Tibial nerve (tissue), 4 donors: ENCODE data around the gene DMRTA2. TPM values are rescaled to one million over a fixed set of nuclear protein-coding genes. Genes with fewer than 3 reads are reported as not detected.

Experiments used
- DNase-seq, 2 donors: peaks; one replicate each; pipeline ENCODE4 v3.0.0-alpha.2; 2019; ENCODE audit warnings: low spot score in 2 of 2
- H3K27ac ChIP-seq, 4 donors: fragments of 200-600 bp; sonication (generic) in 3 of 4; one replicate each; pipeline ENCODE4 v1.5.1; 2017 to 2019; ENCODE audit warnings: mild to moderate bottlenecking in 1 of 4
- H3K27me3 ChIP-seq, 2 donors: fragments of 200-600 bp; sonication (generic) in 1 of 2; one replicate each; pipeline versions ENCODE4 v1.5.1 to v1.6.0; 2017 to 2019
- H3K36me3 ChIP-seq, 3 donors: fragments of 200-600 bp; sonication (generic); one replicate each; pipeline ENCODE4 v1.5.1; 2018 to 2019
- H3K4me1 ChIP-seq, 4 donors: fragments of 200-600 bp; sonication (generic) in 3 of 4; one replicate each; pipeline ENCODE4 v1.5.1; 2017 to 2019
- H3K4me3 ChIP-seq, 4 donors: fragments of 200-600 bp; sonication (generic) in 3 of 4; one replicate each; pipeline ENCODE4 v1.5.1; 2017 to 2019; ENCODE audit warnings: mild to moderate bottlenecking in 1 of 4, moderate library complexity in 1 of 4
- H3K9me3 ChIP-seq, 4 donors: fragments of 200-600 bp; sonication (generic) in 3 of 4; one replicate each; pipeline ENCODE4 v1.5.1; 2017 to 2019
- CTCF ChIP-seq, 5 experiments: fragments of 200-600 bp in 3 of 5; fragments of 450-650 bp in 2 of 5; sonication (generic) in 3 of 5; IDR thresholded peaks; one replicate each; pipeline ENCODE4 v1.5.1; 2016 to 2019; ENCODE audit warnings: antibody characterized with exemption in 5 of 5, mild to moderate bottlenecking in 3 of 5, moderate library complexity in 2 of 5
- EP300 ChIP-seq, 2 donors: sonication (generic); formaldehyde crosslinking; IDR thresholded peaks; one replicate each; pipeline ENCODE4 v1.6.1; 2017; ENCODE audit warnings: antibody characterized with exemption in 2 of 2, mild to moderate bottlenecking in 1 of 2
- POLR2A ChIP-seq, 2 donors: fragments of 450-650 bp; IDR thresholded peaks; one replicate each; pipeline ENCODE4 v1.6.1; 2017; ENCODE audit warnings: antibody characterized with exemption in 2 of 2, mild to moderate bottlenecking in 2 of 2, moderate library complexity in 2 of 2
- WGBS, 2 donors: methylation state at CpG; one replicate each; pipeline ENCODE4 v1.1.5; 2018; 5-methylcytosine and 5-hydroxymethylcytosine counted together
- total RNA-seq, 4 donors: library from RNA; depleted of rRNA; stranded (reverse); fragments of >200 nt; gene quantifications; one replicate each; pipeline ENCODE4 v1.1.0, GENCODE V29; 2016

DMRTA2 gene
- not detected for total RNA-seq

- Histone ChIP-seq H3K9me3 (no peaks in the 10 kb centered on the region), H3K36me3 (no peaks in the 10 kb centered on the region), H3K4me1 (peaks cover 0 to 99% (median 44%) of the 10 kb centered on the region in 4 donors), H3K27ac (no peak within 1 kb of the TSS), H3K4me3 (peak within 1 kb of the TSS; percentile 0 to 37 (median 20)), H3K27me3 (peaks cover 18 to 97% of the 10 kb centered on the region in 2 donors)
- WGBS, 2 donors = 4 to 5% methylated on average over 26 to 56 of the region's 61 CpGs
- TF ChIP-seq CTCF (IDR thresholded peaks at IDR 0.05) (no peak), POLR2A (IDR thresholded peaks at IDR 0.05) (no peak), EP300 (IDR thresholded peaks at IDR 0.05) (no peak)
- DNase-seq = no peak
These were observed at the start of gene DMRTA2 for GRCh38 chr1:50422946-50423669. Gene DMRTA2, minus strand, starts transcription at chr1:50423443. Its CDS starts 1,907 bp downstream, at chr1:50421536.

- TF ChIP-seq POLR2A (IDR thresholded peaks at IDR 0.05) (no peak), EP300 (IDR thresholded peaks at IDR 0.05) (no peak), CTCF (IDR thresholded peaks at IDR 0.05) (no peak)
- no peak overlapping the region for H3K27ac ChIP-seq
- WGBS, 2 donors = 88 to 93% methylated on average over 3 of the region's 3 CpGs
These were observed 48.7 kb upstream of the DMRTA2 start for GRCh38 chr1:50471967-50472366.

GRCh38 chr1:50462964-50463363, 39.7 kb upstream of the DMRTA2 start:
- H3K27ac ChIP-seq = no peak overlapping the region
- TF ChIP-seq EP300 (IDR thresholded peaks at IDR 0.05) (no peak), CTCF (IDR thresholded peaks at IDR 0.05) (no peak), POLR2A (IDR thresholded peaks at IDR 0.05) (no peak)
- no peaks in the 10 kb centered on the region for H3K27me3 ChIP-seq
- no peak overlapping the region for H3K4me3 ChIP-seq
- WGBS, 2 donors = 82 to 96% methylated on average over 2 of the region's 2 CpGs
- no peak for DNase-seq
- H3K4me1 ChIP-seq = no peaks in the 10 kb centered on the region
- no peaks in the 10 kb centered on the region for H3K9me3 ChIP-seq
- peaks cover 0 to 25% (median 0%) of the 10 kb centered on the region in 3 donors for H3K36me3 ChIP-seq

More at GRCh38 chr1:50471967-50472366, 48.7 kb upstream of the DMRTA2 start:
- DNase-seq = no peak
- H3K4me3 ChIP-seq = no peak overlapping the region
- H3K4me1 ChIP-seq = no peaks in the 10 kb centered on the region
- peaks cover 0 to 48% (median 0%) of the 10 kb centered on the region in 3 donors for H3K36me3 ChIP-seq
- H3K27me3 ChIP-seq = no peaks in the 10 kb centered on the region
- H3K9me3 ChIP-seq = no peaks in the 10 kb centered on the region

- 89 to 92% methylated on average over 5 of the region's 5 CpGs for WGBS, 2 donors
These were observed 35.3 kb upstream of the DMRTA2 start for GRCh38 chr1:50458507-50458906.

More at GRCh38 chr1:50458507-50458906, 35.3 kb upstream of the DMRTA2 start:
- no peaks in the 10 kb centered on the region for H3K9me3 ChIP-seq
- TF ChIP-seq EP300 (IDR thresholded peaks at IDR 0.05) (no peak), CTCF (IDR thresholded peaks at IDR 0.05) (no peak), POLR2A (IDR thresholded peaks at IDR 0.05) (no peak)
- DNase-seq = no peak
- H3K4me3 ChIP-seq = no peak overlapping the region
- no peak overlapping the region for H3K27ac ChIP-seq
- H3K27me3 ChIP-seq = no peaks in the 10 kb centered on the region
- H3K36me3 ChIP-seq = peaks cover 0 to 18% (median 0%) of the 10 kb centered on the region in 3 donors
- no peaks in the 10 kb centered on the region for H3K4me1 ChIP-seq
